ENCODE results near the gene INSRR. TPM values are rescaled to one million over a fixed set of nuclear protein-coding genes. Genes with fewer than 3 reads are reported as not detected.
A peak's percentile ranks its signal among the peaks of the same experiment; 100 is the strongest.

INSRR gene
- total and polyA plus RNA-seq, 2 of the 4 experiments (the other 2 are of a cell fraction) = not detected

GRCh38 chr1:156897078-156897825 is 38.3 kb upstream of the INSRR start:
- in situ Hi-C loops (cut with MboI; ENCODE audit: low sequenced_read_pairs) (no loop called here), intact Hi-C loops (cut with micrococcal nuclease) (no loop called here), dilution Hi-C loops (cut with HindIII; ENCODE audit: low sequenced_read_pairs, unreplicated experiment) (no loop called here)
- ATAC-seq (ENCODE audit: low read depth) (peak; percentile 22), DNase-seq (peak; percentile 67)
- peak overlapping the region; percentile 98 for H3K14ac ChIP-seq (replicated peaks; ENCODE audit: low read depth, low read length)
- 60% methylated on average over 7 of the region's 14 CpGs; no CpG with 5 or more reads in 1 of the 2 experiments for WGBS, 2 experiments (ENCODE audit: extremely low coverage in 2 of 2, insufficient read length in 1 of 2)
- BruUV-seq (replicated peaks) = no TSS peak
- H2BK120ac ChIP-seq (ENCODE audit: low read depth, low read length) = peak overlapping the region; percentile 95
- no peak overlapping the region for H3K4me3 ChIP-seq (ENCODE audit: insufficient read depth, low read depth, low read length)
- peak overlapping the region; percentile 96 for H3K23ac ChIP-seq (ENCODE audit: low read depth, low read length)
- TF ChIP-seq BHLHE40 (IDR thresholded peaks at IDR 0.05; ENCODE audit: low read depth, low read length) = no peak
- TF ChIP-seq FOS (IDR thresholded peaks at IDR 0.05; ENCODE audit: low read depth, low read length) = 0 out of 2 replicates have a peak, but pooled peaks have one; percentile 34
- TF ChIP-seq NFE2L2 (IDR thresholded peaks at IDR 0.05; ENCODE audit: low read depth, low read length) = no peak
- no peak for TF ChIP-seq CTCF (conservative IDR thresholded peaks at IDR 0.05; ENCODE audit: low read depth, low read length)
- TF ChIP-seq CHD1 (IDR thresholded peaks at IDR 0.05; ENCODE audit: low read depth, low read length) = no peak
- no peak for TF ChIP-seq RCOR1 (IDR thresholded peaks at IDR 0.05; ENCODE audit: insufficient replicate concordance, low read length)
- TF ChIP-seq CEBPB (IDR thresholded peaks at IDR 0.05; ENCODE audit: low read depth, low read length) = no peak
- peaks cover 27 to 86% of the 10 kb centered on the region in 2 experiments for H3K79me1 ChIP-seq (ENCODE audit: low read depth in 1 of 2, low read length in 2 of 2)
- no peaks in the 10 kb centered on the region for H3K36me3 ChIP-seq (ENCODE audit: control insufficient read depth, insufficient read depth, low read length)
- peak overlapping the region; percentile 98 for H2AK9ac ChIP-seq (replicated peaks; ENCODE audit: low read depth, low read length, poor library complexity)
- peak overlapping the region; percentile 64 for H2AFZ ChIP-seq (replicated peaks; ENCODE audit: low read length, poor library complexity)
- peaks cover 29% of the 10 kb centered on the region for H3K9me1 ChIP-seq (ENCODE audit: insufficient read depth, low read length)
- H3K18ac ChIP-seq (ENCODE audit: low read depth, low read length) = peak overlapping the region; percentile 73
- POLR2A ChIA-PET (ENCODE audit: unreplicated experiment) = no interaction called here
- H4K20me1 ChIP-seq (ENCODE audit: insufficient read depth, low read length) = peaks cover 2% of the 10 kb centered on the region; the same call in 1 of the 2 replicates
- peak overlapping the region; percentile 92 for H2BK5ac ChIP-seq (ENCODE audit: low read depth, low read length, poor library complexity, severe bottlenecking)
- peak overlapping the region; percentile 99 for H2AK5ac ChIP-seq (ENCODE audit: low read depth, low read length)
- H3K4me1 ChIP-seq (ENCODE audit: control insufficient read depth, insufficient read depth, low read length) = peaks cover 45% of the 10 kb centered on the region
- no peaks in the 10 kb centered on the region for H3K27me3 ChIP-seq (ENCODE audit: control insufficient read depth, insufficient read depth, low read length)
- peak overlapping the region; percentile 92 for H4K5ac ChIP-seq (ENCODE audit: low read depth, low read length)
- peak overlapping the region; percentile 76 to 96 for H4K8ac ChIP-seq (ENCODE audit: low read depth in 2 of 2, low read length in 2 of 2)
- H2BK15ac ChIP-seq (ENCODE audit: low read depth, low read length) = peak overlapping the region; percentile 84
- no peaks in the 10 kb centered on the region for H3K9me3 ChIP-seq (ENCODE audit: control insufficient read depth, insufficient read depth, low read length)
- peak overlapping the region; percentile 56 for H3K4me2 ChIP-seq (ENCODE audit: low read depth, low read length)
- H3K56ac ChIP-seq (ENCODE audit: extremely low read depth, insufficient read depth, low read length) = peak overlapping the region; percentile 96
- H4K91ac ChIP-seq (ENCODE audit: insufficient read depth, low read depth, low read length) = peak overlapping the region; percentile 74
- peak overlapping the region; percentile 77 for H3K27ac ChIP-seq (ENCODE audit: insufficient read depth, low read length)
- H3K4ac ChIP-seq (ENCODE audit: low read depth, low read length) = peak overlapping the region; percentile 96
- CTCF ChIA-PET = interaction anchor here (0.9 to 1.0 kb wide), 2 partner anchors 23 to 31 kb away, joined by 3 read pairs; no protein-coding TSS in a partner anchor
- peak overlapping the region; percentile 90 for H2BK20ac ChIP-seq (ENCODE audit: low read depth, low read length)
- H3K9ac ChIP-seq (ENCODE audit: low read depth, low read length) = peak overlapping the region; percentile 62

All from IMR-90 (cell line).